SK-N-SH treated with all-trans-retinoic acid at 6 μM for 48 hours (cell line): Measurements from ENCODE around the gene TACSTD2.
"Not testable (repeated sequence)": the region's sequence is repeated elsewhere in the genome, so short reads cannot be mapped to it uniquely, and the experiment has no call there.

Experiments used
- OSR1 ChIP-seq: fragments of 250-450 bp; sonication (Bioruptor Pico); IDR thresholded peaks from 2 replicates; pipeline ENCODE4 v1.8.0; 2022; ENCODE audit warnings: moderate library complexity, mild to moderate bottlenecking, inconsistent platforms
- RARB ChIP-seq: fragments of 250-450 bp; sonication (Bioruptor Pico); IDR thresholded peaks from 2 replicates; pipeline ENCODE4 v1.8.0; 2021; ENCODE audit warnings: mild to moderate bottlenecking, moderate library complexity
- TOX ChIP-seq: fragments of 250-450 bp; sonication (Bioruptor Pico); IDR thresholded peaks from 2 replicates; pipeline ENCODE4 v1.8.0; 2021; ENCODE audit warnings: mild to moderate bottlenecking, moderate library complexity, borderline replicate concordance
- ZFP3 ChIP-seq: fragments of 250-450 bp; sonication (Bioruptor Pico); IDR thresholded peaks from 2 replicates; pipeline ENCODE4 v1.5.0; 2020; ENCODE audit warnings: mild to moderate bottlenecking, moderate library complexity
- TF ChIP-seq, protein P1 (sequence below): fragments of 250-450 bp; sonication (Bioruptor Pico); IDR thresholded peaks from 2 replicates; pipeline ENCODE4 v1.5.1; 2020; ENCODE audit warnings: low read depth, mild to moderate bottlenecking, moderate library complexity
- TF ChIP-seq, protein P2 (sequence below): fragments of 250-450 bp; sonication (Bioruptor Pico); IDR thresholded peaks from 2 replicates; pipeline ENCODE4 v1.8.0; 2020; ENCODE audit warnings: mild to moderate bottlenecking, moderate library complexity, borderline replicate concordance
- TF ChIP-seq, protein P3 (sequence below): fragments of 250-450 bp; sonication (Bioruptor Pico); IDR thresholded peaks from 2 replicates; pipeline ENCODE4 v1.5.1; 2021; ENCODE audit warnings: mild to moderate bottlenecking, moderate library complexity

DNA sequence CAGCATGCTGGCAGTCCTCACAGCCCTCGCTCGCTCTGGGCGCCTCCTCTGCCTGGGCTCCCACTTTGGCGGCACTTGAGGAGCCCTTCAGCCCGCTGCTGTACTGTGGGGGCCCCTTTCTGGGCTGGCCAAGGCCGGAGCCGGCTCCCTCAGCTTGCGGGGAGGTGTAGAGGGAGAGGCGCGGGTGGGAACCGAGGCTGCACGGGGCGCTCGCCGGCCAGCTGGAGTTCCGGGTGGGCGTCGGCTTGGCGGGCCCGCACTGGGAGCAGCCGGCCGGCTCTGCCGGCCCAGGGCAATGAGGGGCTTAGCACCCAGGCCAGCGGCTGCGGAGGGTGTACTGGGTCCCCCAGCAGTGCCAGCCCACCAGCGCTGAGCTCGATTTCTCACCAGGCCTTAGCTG, 46.2 kb upstream of the TACSTD2 start:
- TF ChIP-seq, protein P1, sequence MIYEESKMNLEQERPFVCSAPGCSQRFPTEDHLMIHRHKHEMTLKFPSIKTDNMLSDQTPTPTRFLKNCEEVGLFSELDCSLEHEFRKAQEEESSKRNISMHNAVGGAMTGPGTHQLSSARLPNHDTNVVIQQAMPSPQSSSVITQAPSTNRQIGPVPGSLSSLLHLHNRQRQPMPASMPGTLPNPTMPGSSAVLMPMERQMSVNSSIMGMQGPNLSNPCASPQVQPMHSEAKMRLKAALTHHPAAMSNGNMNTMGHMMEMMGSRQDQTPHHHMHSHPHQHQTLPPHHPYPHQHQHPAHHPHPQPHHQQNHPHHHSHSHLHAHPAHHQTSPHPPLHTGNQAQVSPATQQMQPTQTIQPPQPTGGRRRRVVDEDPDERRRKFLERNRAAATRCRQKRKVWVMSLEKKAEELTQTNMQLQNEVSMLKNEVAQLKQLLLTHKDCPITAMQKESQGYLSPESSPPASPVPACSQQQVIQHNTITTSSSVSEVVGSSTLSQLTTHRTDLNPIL (CRISPR knock-in tag), result not testable (repeated sequence)
- TF ChIP-seq RARB (CRISPR knock-in tag); TOX (CRISPR knock-in tag); OSR1 (CRISPR knock-in tag); ZFP3: not testable (repeated sequence)
- TF ChIP-seq, protein P2, sequence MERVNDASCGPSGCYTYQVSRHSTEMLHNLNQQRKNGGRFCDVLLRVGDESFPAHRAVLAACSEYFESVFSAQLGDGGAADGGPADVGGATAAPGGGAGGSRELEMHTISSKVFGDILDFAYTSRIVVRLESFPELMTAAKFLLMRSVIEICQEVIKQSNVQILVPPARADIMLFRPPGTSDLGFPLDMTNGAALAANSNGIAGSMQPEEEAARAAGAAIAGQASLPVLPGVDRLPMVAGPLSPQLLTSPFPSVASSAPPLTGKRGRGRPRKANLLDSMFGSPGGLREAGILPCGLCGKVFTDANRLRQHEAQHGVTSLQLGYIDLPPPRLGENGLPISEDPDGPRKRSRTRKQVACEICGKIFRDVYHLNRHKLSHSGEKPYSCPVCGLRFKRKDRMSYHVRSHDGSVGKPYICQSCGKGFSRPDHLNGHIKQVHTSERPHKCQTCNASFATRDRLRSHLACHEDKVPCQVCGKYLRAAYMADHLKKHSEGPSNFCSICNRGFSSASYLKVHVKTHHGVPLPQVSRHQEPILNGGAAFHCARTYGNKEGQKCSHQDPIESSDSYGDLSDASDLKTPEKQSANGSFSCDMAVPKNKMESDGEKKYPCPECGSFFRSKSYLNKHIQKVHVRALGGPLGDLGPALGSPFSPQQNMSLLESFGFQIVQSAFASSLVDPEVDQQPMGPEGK (CRISPR knock-in tag), result not testable (repeated sequence)
- TF ChIP-seq, protein P3, sequence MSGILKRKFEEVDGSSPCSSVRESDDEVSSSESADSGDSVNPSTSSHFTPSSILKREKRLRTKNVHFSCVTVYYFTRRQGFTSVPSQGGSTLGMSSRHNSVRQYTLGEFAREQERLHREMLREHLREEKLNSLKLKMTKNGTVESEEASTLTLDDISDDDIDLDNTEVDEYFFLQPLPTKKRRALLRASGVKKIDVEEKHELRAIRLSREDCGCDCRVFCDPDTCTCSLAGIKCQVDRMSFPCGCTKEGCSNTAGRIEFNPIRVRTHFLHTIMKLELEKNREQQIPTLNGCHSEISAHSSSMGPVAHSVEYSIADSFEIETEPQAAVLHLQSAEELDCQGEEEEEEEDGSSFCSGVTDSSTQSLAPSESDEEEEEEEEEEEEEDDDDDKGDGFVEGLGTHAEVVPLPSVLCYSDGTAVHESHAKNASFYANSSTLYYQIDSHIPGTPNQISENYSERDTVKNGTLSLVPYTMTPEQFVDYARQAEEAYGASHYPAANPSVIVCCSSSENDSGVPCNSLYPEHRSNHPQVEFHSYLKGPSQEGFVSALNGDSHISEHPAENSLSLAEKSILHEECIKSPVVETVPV (CRISPR knock-in tag), result not testable (repeated sequence)
